Activated CD4-positive, alpha-beta T cell treated with anti-CD3 and anti-CD28 coated beads, Interleukin-2, Interleukin-4, amounts not matched to agents 100 ng/mL and 50 ng/mL, durations not matched to agents 16 hours and 8 hours (primary cell): ENCODE results near the gene SLC44A5.
"Not testable (repeated sequence)": the region's sequence is repeated elsewhere in the genome, so short reads cannot be mapped to it uniquely, and the experiment has no call there.

ENCODE experiments used
- DNase-seq: peaks from one replicate; pipeline ENCODE4 v3.0.0-alpha.2; 2020; ENCODE audit warnings: low spot score

SLC44A5 gene

DNA sequence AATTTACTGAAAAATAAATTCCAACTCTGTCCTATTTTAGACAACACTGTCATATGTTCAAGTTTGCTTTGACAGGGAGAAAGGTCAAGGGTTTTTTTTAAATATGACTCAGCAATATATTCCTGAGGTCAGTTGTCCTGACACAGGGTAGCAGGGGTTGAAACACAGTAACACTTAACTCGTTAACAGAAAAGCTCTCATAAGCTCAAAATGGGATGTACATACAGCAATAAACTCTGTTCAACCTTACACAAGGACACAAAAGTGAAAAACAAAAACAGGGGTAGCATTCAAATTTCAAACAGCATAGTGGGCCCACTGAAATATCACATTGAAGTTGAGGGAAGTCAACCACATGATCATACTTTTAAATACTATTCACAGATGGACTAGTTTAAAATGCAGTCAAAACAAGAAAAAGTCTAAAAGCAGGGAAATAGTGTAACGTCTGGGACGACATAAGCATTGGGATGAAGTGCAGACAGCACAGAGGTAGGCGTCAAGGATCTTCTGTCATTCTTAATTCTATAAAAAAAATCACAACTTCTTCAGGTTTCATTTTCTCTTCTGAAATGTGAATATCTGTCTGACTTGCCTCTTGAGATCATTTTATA, 89.9 kb downstream of the SLC44A5 start:
- DNase-seq = no peak

DNA sequence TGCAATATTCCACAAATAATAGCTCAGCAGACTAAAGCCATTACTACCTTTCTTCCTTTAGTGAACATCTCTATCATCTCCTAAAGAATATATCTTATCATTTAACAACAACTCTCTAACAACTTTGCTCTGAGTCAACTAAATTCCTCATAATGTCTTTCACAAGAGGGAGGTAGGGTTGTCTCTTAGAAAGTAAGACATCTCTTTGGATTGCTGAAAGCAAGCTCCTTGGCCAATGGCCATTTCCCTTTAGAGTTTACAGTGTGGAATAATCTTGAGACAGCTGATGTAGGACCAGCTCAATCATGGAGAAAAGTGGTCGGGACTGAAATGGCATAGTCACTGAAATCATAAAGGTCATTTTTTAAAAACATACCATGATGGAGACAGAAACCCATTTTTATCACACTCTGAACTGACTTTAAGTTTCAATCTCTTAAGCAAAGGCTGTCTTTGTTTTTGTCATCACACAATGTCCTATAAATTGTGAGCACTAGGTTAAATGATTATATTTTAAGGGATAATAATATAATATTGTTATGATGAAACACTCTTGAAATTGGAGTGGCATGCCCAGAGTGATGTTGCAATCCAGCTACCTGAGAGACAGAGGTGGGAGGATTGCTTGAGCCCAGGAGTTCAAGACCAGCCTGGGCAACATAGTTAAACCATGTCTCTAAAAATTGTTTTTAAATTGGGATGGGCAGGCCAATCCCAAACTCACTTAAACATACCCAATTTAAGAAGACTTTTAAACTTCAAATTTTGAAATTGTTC, 91.1 kb downstream of the SLC44A5 start:
- no peak for DNase-seq

DNA sequence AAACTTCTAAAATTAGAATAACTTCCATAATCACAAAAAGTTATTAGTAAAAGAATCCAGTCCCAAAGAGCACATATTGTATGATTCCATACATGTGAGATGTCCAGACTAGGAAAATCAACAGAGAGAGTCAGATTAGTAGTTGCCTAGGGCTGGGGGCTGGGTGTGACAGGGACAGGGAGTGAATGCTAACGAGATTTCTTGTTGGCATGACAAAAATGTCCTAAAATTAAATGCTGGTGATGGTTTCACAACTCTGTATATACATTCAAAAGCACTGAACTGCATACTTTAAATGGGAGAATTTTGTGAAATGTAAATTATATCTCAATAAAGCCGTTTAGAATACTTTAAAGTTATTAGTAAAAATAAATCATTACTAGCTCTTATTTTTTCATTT, 92.2 kb downstream of the SLC44A5 start:
- no peak for DNase-seq

DNA sequence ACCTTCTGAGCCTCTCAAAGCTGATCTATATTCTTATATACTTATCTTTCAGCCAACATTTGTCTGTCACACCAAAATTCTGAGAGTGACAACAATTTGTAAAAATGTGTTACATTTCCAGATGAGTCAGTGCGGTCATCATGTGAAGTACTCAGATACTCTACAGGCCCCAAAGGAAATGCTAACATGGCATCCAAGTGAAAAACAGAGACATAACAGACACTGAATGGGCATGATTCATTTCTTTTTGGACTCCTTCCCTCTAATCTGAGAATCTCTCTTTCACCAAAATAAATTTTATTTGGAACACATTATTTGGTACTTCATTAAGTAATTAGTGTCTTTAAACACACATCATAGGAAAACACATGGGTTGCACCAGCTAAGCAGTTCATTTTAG, 96.6 kb downstream of the SLC44A5 start:
- DNase-seq = no peak

DNA sequence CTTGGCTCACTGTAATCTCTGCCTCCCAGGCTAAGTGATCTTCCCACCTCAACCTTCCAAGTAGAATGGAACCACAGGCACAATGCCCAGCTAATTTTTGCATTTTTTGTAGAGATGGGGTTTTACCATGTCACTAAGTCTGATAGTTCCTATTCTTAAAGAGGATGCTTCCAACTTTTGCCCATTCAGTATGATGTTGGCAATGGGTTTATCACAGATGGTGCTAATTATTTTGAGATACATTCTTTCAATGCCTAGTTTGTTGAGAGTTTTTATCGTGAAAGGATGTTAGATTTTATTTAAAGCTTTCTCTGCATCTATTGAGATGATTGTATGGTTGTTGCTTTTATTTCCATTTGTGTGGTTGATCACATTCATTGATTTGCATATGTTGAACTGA, 103.9 kb downstream of the SLC44A5 start:
- DNase-seq = no peak

DNA sequence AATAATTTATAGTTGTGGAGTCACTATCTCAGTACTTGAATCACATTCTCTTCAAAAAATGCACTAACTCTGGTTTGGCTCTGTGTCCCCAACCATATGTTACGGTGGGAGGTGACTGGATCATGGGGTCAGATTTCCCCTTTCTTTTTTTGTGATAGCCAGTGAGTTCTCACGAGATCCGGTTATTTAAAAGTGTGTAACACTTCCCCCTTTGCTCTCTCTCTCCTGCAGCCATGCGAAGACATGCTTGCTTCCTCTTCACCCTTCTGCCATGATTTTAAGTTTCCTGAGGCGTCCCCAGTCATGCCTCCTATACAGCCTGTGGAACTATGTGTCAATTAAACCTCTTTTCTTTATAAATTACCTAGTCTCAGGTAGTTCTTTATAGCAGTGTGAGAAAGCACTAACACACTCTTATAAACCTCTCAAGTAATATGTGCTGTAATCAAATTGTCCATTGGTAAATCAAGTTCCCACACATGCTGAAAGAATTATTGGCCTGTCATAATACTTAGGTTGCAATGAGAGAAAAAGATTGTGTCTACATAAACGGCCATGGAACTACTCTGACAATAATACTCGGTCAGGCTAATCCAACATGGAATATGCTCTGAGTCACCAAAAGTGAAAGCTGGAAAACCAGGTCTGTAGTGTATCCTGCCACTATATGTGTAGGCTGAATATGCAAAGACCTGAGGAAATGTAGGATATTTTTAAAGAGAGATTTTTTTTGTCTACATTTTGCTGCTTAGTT, 107.5 kb downstream of the SLC44A5 start:
- DNase-seq = no peak

DNA sequence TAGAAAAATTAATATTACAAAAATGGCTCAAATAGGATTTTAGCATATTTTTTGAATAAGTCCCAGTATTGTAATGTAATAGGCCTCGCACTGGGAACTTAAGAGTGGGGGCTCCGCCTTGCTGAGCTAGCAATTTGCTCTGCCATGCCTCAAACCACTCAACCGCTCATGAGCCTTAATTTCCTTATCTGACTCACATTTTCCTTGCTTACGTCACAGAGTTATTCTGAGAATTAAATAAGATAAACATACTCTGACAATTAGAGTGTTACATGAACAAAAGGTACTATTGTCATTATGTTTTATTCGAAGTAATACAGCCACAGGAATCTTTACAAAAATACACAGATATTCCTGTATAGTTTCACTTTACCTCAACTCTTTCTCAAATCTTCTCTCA, 108.1 kb downstream of the SLC44A5 start:
- no peak for DNase-seq

DNA sequence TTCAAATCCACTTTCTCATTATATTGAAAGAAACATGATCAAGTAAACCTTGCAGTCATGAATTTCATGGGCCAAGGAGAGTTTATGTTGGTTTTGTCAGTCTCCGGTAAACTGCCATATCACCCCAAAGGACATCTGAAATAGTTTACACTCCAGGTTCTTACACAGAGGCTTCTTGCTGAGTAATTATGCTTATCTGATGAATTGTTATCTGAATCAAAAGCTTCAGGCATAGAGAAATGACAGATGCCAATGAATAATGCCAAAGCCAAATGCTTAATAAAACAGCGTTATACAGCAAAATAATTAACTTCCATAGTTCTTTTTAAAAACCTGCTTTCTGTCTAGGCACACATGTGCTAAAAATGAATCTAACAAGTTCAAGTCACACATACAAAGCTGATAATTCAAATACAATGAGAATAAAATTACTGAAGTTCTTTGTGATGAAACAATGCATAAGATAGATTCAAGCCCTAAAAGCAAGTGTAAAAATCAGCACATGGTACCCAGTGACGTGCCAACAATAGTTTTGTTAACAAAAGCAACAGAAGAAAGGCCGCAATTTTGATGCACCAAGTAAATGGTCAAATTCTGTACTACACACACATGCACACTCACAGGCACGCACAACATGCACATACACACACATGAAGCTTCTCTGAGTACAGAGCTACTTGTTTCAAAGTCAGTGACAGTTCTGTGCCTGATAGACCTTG, 109.2 kb downstream of the SLC44A5 start:
- DNase-seq = no peak

DNA sequence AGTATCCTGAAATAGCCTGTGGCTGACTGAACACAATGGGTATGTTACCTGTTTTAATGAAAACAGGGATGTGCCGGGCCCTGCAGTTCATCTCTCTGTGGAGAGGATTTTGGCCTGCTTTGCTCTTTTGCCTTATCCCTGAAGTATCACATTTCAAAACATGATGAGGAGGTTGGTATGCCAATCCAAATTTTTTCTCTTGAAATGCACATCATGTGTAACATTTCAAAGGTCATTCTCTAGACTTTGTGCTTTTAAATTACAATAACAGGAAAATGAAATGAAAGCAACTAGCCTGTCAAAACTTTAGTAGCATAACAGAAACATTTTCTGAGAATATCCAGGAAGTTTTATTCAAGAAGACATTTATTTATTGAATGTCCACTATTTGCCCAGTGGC, 118.9 kb downstream of the SLC44A5 start:
- DNase-seq = no peak

DNA sequence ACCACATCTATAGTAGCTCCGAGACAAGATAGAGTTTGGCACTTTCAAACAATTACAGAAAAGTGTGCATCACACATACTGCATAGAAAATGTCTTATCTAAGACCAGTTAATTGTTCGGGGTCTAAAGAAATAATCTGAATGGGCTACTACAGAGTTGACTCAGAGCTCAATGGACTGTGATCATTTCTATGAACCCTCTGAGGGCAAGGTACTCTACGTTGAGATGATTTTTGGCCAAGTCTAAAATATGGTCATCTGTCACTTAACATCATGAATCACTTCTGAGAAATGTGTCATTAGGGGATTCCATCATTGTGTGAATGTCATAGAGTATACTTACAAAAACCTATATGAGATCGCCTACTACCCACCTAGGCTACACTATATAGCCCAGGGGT, 123.5 kb downstream of the SLC44A5 start:
- DNase-seq = no peak

DNA sequence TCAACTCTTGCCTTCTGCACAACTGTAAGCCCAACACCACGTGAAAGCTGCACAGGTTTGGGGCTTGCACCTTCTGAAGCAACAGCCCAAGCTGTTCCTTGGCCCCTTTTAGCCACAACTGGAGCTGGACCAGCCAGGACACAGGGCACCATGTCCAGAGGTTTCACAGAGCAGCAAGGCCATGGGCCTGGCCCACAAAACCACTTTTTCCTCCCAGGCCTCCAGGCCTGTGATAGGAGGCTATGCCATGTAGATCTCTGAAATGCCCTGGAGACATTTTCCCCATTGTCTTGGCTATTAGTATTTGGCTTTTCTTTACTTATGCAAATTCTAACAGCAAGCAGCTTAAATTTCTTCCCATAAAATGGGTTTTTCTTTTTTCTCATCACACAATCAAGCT, 126.1 kb downstream of the SLC44A5 start:
- DNase-seq = no peak

DNA sequence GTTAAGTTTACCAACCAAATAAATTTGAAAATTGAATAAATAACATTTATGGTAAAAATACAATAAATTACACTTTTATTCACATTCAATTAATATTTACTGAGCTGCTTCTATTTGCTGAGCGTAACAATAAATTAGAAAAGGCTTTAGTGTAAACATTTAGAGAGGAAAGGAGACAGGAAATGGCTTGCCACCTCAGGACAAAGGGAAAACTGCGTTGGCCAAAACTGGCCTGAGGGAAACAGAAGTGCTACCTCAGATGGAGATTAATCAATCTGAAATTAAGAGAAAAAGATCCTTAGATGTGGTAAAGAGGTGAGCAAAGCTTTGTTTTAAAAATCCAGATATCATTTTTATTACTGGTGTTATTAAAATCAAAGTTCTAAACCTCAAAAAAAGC, 128.0 kb downstream of the SLC44A5 start:
- no peak for DNase-seq

DNA sequence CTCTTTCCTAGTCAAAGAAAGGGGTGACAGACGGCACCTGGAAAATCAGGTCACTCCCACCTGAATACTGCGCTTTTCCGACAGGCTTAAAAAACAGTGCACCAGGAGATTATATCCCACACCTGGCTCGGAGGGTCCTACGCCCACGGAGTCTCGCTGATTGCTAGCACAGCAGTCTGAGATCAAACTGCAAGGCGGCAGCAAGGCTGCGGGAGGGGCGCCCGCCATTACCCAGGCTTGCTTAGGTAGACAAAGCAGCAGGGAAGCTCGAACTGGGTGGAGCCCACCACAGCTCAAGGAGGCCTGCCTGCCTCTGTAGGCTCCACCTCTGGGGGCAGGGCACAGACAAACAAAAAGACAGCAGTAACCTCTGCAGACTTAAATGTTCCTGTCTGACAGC, 134.4 kb downstream of the SLC44A5 start:
- DNase-seq = not testable (repeated sequence)

DNA sequence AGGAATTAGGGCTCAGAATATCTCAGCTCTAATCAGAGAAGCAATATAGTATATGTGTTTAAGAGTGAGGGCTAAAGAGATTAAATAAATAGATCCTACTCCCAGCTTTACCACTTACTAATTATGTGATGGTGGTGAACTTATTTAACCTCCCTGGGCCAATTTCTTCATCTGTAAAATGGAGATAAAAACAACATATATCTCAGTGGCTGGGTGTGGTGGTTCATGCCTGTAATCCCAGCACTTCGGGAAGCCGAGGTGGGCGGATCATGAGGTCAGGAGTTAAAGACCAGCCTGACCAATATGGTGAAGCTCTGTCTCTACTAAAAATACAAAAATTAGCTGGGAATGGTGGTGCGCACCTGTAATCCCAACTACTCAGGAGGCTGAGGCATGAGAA, 135.2 kb downstream of the SLC44A5 start:
- no peak for DNase-seq

DNA sequence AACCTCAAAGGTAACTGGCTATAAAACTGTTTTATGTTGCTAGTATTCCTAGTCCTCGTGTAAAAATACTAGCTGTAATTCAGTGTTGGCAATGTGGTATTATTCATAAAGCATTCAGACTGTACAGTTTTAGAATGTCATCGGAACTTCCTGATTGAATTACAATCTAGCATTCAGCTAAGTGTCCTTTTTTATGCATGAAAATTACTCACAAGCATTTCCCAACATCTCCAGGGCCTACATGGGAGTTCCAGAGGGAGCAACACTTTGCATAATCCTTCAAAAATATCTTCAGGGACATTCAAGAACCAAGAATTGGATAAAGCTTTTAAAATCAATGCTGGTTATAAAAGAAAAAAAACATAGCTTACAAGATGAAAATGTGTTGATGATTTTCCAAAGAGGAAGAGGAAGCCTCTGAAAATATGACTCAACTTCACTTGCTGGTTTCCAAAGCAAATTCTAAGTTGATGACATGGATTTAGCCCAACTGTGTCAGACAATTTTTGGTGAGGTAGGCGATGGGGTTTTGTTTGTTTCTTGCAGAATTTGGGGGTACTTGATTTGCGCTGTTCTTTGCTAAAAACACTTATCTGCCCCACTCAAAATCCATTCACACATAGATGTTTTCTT, 137.8 kb downstream of the SLC44A5 start:
- no peak for DNase-seq

DNA sequence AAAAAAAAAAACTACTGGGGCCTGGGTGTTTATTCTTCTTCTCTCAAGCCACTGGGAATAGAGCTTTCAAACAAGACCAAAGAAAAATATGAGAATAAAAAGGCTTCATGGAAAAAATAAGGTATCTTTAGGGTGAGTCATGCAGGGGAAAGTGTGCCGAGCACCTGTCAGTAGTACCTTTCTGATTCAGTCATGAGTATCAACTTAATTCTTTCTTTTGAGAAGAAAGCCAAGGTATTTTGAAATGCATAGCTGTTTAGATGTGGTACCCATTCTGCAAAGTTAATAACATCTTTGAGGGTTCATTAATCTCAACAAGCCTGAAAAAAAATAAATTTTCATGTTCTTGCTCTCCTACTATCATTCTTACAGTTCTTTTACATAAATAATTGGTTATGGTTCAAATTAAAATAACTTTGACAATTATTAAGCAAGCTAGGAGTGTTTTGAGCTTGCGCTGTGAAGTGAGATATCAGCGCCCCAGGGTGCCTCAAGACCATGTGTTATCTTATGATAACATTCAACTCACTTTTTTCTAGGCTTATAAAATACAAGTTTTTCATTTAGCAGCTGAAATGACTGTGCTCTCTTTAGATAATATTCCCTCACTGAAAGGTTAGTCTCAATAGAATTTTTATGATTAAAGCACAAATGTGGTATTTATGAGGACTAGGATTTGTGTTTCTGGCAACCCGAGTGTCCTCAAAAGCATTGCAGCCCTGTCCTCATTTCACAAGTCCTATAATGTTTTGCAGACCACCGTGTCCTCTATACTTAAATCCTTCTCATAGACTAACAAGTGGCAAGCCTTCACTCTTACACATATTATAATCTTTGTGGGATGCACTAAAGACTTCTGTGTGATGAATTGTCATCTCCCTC, 138.6 kb downstream of the SLC44A5 start:
- DNase-seq = no peak

DNA sequence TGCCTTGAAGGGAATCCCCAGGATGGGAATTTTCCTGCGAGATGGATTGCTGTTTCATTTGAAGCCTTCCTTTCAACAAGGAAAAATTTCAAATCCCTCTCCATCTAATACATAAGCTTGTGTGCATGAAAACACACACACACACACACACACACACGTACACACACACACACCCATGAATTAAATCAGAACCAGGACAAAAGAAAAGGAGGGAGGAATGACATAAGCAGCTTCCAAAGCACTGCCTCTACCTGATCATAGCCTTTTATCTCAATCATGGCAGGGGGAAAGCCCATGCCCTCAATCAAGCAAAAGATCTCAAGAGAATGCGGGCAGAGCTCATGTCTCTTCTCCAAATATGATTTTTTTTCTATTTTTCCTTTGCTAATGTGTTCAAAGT, 139.7 kb downstream of the SLC44A5 start:
- no peak for DNase-seq

DNA sequence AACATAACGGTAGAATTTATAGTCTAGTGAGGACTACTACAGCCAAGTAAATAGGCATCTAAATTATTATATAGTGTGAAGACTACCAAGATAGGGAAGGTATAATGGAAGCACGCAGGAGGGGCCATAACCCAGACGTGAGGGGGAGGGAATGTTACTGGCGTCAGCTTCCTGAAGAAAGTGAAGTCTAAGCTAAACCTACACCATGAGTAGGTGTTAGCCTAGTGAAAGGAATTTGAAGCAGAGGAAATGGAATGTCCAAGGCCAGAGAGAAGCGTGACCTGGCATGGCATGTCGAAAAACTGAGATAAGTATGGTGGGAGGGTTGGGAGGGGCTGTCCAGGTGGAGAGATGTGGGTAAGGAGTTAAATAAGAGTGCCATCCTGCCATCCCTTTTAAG, 140.5 kb downstream of the SLC44A5 start:
- no peak for DNase-seq

DNA sequence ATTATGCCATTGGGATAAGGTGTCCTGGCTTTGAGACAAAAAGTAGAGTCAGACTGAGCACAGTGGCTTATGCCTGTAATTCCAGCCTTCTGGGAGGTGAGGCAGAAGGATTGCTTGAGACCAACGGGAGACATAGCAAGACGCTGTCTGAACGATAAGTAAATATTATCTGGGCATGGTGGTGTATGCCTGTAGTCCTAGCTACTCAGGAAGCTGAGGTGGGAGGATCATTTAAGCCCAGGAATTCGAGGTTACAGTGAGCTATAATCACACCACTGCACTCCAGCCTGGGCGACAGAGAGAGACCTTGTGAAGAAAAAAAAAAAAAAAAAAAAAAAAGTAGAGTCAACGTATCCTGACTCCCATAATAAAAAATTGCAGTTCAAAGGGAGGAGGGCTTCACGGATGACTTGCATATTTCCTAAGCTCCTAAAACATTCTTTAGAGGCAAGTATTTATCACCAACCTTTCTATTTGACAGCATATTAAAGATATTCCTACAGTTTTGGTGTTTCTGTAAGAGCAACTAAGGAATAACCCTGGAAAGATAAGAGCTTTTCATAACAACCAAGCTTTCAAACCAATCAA, 141.2 kb downstream of the SLC44A5 start:
- no peak for DNase-seq

DNA sequence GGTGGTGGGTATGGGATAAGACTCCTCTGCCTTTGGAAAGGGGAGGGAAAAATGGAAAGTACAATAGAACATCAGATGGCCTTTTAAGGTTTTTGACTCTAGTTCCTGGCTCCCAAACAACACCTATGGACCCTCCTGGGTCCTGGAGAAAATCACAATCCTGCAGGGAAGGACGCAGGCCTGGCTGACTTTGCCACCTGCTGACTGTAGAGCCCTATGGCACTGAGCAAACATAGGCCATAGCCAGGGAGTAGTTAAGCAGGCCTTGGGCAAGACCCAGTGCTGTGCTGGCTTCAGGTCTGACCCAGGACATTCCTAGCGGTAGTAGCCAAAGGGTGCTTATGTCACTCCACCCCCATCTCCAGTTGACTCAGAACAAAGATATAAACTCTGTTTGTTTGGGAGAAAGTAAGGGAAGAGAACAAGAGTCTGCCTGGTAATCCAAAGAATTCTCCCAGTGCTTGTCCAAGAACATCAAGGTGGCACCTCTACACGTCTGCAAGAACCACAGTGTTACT, 149.0 kb downstream of the SLC44A5 start:
- DNase-seq = no peak

DNA sequence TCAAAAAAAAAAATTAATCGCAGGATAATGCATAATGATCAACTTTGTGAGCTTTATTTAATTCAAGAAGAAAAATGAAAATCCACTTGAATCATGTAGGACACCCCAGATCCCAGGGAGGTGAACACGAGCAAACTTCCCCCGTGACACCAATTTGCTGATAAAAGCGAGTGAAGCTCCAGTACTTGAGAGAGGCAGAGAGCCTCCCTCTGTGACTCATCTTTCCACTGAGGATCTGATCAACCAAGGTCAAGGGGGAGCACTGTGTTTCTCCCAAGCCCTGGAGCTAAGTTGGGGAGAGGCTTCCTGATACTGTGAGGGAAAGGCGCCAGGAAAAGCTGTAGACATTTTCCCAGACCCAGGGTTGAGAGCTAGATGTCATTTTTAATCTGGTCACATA, 160.9 kb downstream of the SLC44A5 start:
- no peak for DNase-seq
